Cardiac muscle cell (in vitro differentiated cells and primary cell): ENCODE results near the gene SURF6. TPM values are rescaled to one million over a fixed set of nuclear protein-coding genes. Genes with fewer than 3 reads are reported as not detected.

Experiments
- DNase-seq, 2 donors: peaks; one replicate each; pipeline versions ENCODE4 v3.0.0 to v3.0.0-alpha.2; 2010 to 2017; ENCODE audit warnings: low read depth in 1 of 2, low spot score in 1 of 2
- H3K27ac ChIP-seq: fragments of 200-600 bp; sonication (generic); 2 replicates; pipeline ENCODE4 v1.5.1; 2016
- H3K27me3 ChIP-seq: fragments of 200-600 bp; sonication (generic); 2 replicates; pipeline ENCODE4 v1.6.0; 2016; ENCODE audit warnings: control low read depth
- H3K36me3 ChIP-seq: fragments of 200-600 bp; sonication (generic); 2 replicates; pipeline ENCODE4 v1.5.1; 2016; ENCODE audit warnings: control low read depth
- H3K4me1 ChIP-seq: fragments of 200-600 bp; sonication (generic); 2 replicates; pipeline ENCODE4 v1.8.1; 2017; ENCODE audit warnings: low read depth, mild to moderate bottlenecking, mixed run types
- H3K4me3 ChIP-seq: fragments of 200-600 bp; sonication (generic); 2 replicates; pipeline ENCODE4 v1.5.1; 2016; ENCODE audit warnings: mild to moderate bottlenecking
- H3K9me3 ChIP-seq: fragments of 200-600 bp; sonication (generic); 2 replicates; pipeline ENCODE4 v1.5.1; 2017; ENCODE audit warnings: low read depth, mild to moderate bottlenecking, control low read depth
- polyA plus RNA-seq: library from polyadenylated mRNA; unstranded; fragments of >200 nt; fragmentation: Nextera tagmentation; extraction: Ambion mirVana; gene quantifications from 2 replicates; pipeline ENCODE4 v1.2.1, GENCODE V29; 2016
- total RNA-seq: library from RNA; depleted of rRNA; stranded (reverse); fragments of >200 nt; gene quantifications from 2 replicates; pipeline ENCODE4 v1.2.3, GENCODE V29; 2016
- TF ChIP-seq, protein P1 (sequence below): IDR thresholded peaks from 2 replicates; pipeline ENCODE4 v1.5.1; 2012; ENCODE audit warnings: low read depth, mild to moderate bottlenecking, low read length

The SURF6 gene
- total and polyA plus RNA-seq, 2 experiments from 2014 or later: 26.9 to 33.6 TPM

DNA sequence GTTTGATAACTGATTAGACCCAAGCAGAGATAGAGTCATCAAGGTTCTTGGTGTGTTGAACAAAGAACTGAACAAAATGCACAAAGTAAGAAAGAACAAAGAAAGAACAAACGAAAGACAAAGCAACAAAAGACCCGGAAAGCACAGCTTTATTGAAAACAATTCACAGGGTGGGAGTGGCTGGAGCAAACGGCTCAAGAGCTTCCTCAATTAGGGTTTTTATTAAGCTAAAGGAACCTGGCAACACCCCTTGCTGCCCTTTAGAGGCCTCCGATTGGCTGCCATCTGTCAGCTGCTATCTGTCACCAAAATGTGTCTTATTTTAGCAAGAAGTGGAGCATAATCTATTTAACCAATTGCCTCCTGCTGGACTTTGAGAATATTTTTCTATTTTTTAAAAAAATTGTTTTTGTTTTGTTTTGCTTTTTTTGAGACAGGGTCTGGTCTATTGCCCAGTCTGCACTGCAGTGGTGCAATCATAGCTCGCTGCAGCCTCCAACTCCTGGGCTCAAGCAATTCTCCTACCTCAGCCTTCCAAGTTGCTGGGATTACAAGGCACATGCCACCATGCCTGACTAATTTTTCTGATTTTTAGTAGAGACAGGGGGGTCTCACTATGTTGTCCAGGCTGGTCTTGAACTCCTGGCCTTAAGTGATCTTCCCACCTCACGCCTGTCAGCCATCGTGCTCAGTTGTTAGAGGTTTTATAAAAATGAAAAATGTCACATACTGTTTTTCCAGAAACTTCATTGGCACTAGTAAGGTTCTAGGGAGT is 53.3 kb downstream of the SURF6 start:
- peaks cover 6% of the 10 kb centered on the region for H3K27me3 ChIP-seq
- TF ChIP-seq, protein P1, sequence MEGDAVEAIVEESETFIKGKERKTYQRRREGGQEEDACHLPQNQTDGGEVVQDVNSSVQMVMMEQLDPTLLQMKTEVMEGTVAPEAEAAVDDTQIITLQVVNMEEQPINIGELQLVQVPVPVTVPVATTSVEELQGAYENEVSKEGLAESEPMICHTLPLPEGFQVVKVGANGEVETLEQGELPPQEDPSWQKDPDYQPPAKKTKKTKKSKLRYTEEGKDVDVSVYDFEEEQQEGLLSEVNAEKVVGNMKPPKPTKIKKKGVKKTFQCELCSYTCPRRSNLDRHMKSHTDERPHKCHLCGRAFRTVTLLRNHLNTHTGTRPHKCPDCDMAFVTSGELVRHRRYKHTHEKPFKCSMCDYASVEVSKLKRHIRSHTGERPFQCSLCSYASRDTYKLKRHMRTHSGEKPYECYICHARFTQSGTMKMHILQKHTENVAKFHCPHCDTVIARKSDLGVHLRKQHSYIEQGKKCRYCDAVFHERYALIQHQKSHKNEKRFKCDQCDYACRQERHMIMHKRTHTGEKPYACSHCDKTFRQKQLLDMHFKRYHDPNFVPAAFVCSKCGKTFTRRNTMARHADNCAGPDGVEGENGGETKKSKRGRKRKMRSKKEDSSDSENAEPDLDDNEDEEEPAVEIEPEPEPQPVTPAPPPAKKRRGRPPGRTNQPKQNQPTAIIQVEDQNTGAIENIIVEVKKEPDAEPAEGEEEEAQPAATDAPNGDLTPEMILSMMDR: no peak
- no peaks in the 10 kb centered on the region for H3K36me3 ChIP-seq
- H3K27ac ChIP-seq: no peak overlapping the region
- H3K4me3 ChIP-seq: no peak overlapping the region
- no peaks in the 10 kb centered on the region for H3K4me1 ChIP-seq
- no peak for DNase-seq
- H3K9me3 ChIP-seq: no peaks in the 10 kb centered on the region

DNA sequence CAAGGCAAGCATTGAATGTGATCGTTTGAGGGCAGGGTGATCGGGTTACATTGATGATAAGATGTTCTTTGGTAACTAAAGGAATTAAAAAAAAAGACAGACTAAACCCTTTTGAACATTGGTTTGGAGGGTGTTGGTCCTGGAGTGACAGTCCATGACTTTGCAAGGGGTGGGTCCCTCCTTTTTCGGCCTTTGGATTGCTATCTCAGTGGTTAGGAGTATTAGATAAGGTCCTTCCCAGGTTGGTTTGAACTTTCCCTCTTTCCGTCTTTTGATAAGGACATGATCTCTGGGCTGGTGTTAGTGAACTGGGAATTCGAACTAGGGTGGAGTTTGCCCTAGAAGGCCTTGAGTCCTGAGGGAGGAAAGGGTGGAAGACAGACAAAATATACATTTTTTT is 55.6 kb downstream of the SURF6 start:
- Histone ChIP-seq H3K27me3 (peaks cover 27% of the 10 kb centered on the region), H3K9me3 (no peaks in the 10 kb centered on the region), H3K4me3 (no peak overlapping the region), H3K4me1 (no peaks in the 10 kb centered on the region), H3K27ac (no peak overlapping the region), H3K36me3 (no peaks in the 10 kb centered on the region)
- DNase-seq: no peak
- TF ChIP-seq, protein P1: no peak

Other genes starting within 250 kb of the SURF6 start
- 58.3 and 65.7 TPM in 2 replicates for gene RALGDS, start 214.9 kb downstream of the SURF6 start, total RNA-seq
- gene RALGDS, start 214.9 kb downstream of the SURF6 start, polyA plus RNA-seq: 49.7 and 50.4 TPM in 2 replicates
- 5.6 and 11.9 TPM in 2 replicates for gene GBGT1, start 172.3 kb downstream of the SURF6 start, total RNA-seq
- gene GBGT1, start 172.3 kb downstream of the SURF6 start, polyA plus RNA-seq: 0.87 and 2.8 TPM in 2 replicates
- not detected in 2 replicates for gene OBP2B, start 126.9 kb downstream of the SURF6 start, total RNA-seq
- 0.35 TPM in 1 of 2 replicates, not detected in the other for gene OBP2B, start 126.9 kb downstream of the SURF6 start, polyA plus RNA-seq
- gene ABO, start 61.0 kb downstream of the SURF6 start, total RNA-seq: 0.04 and 0.30 TPM in 2 replicates
- gene ABO, start 61.0 kb downstream of the SURF6 start, polyA plus RNA-seq: 0.12 TPM in 1 of 2 replicates, not detected in the other
- 101 and 125 TPM in 2 replicates for gene MED22, start 11.9 kb upstream of the SURF6 start, total RNA-seq
- 60.6 and 74.9 TPM in 2 replicates for gene MED22, start 11.9 kb upstream of the SURF6 start, polyA plus RNA-seq
- 2,223 and 2,233 TPM in 2 replicates for gene RPL7A, start 12.0 kb upstream of the SURF6 start, total RNA-seq
- gene RPL7A, start 12.0 kb upstream of the SURF6 start, polyA plus RNA-seq: 404 and 480 TPM in 2 replicates
- 32.9 and 38.6 TPM in 2 replicates for gene SURF1, start 20.3 kb upstream of the SURF6 start, total RNA-seq
- gene SURF1, start 20.3 kb upstream of the SURF6 start, polyA plus RNA-seq: 88.2 and 88.3 TPM in 2 replicates
- gene SURF2, start 20.4 kb upstream of the SURF6 start, total RNA-seq: 38.2 and 49.9 TPM in 2 replicates
- 35.1 and 38.3 TPM in 2 replicates for gene SURF2, start 20.4 kb upstream of the SURF6 start, polyA plus RNA-seq
- gene SURF4, start 39.9 kb upstream of the SURF6 start, total RNA-seq: 121 and 191 TPM in 2 replicates
- 129 and 200 TPM in 2 replicates for gene SURF4, start 39.9 kb upstream of the SURF6 start, polyA plus RNA-seq
- 2.0 and 2.2 TPM in 2 replicates for gene STKLD1, start 40.2 kb upstream of the SURF6 start, total RNA-seq
- 5.1 and 7.3 TPM in 2 replicates for gene STKLD1, start 40.2 kb upstream of the SURF6 start, polyA plus RNA-seq
- 35.7 and 50.2 TPM in 2 replicates for gene REXO4, start 81.8 kb upstream of the SURF6 start, total RNA-seq
- gene REXO4, start 81.8 kb upstream of the SURF6 start, polyA plus RNA-seq: 27.1 and 30.1 TPM in 2 replicates
- gene ADAMTS13, start 86.2 kb upstream of the SURF6 start, total RNA-seq: 12.2 and 16.9 TPM in 2 replicates
- 10.1 and 11.2 TPM in 2 replicates for gene ADAMTS13, start 86.2 kb upstream of the SURF6 start, polyA plus RNA-seq
- 61.7 and 73.8 TPM in 2 replicates for gene CACFD1, start 123.8 kb upstream of the SURF6 start, total RNA-seq
- gene CACFD1, start 123.8 kb upstream of the SURF6 start, polyA plus RNA-seq: 56.6 and 64.0 TPM in 2 replicates
- gene SLC2A6, start 142.9 kb upstream of the SURF6 start, total RNA-seq: 2.4 and 8.6 TPM in 2 replicates
- 3.9 and 8.6 TPM in 2 replicates for gene SLC2A6, start 142.9 kb upstream of the SURF6 start, polyA plus RNA-seq
- gene MYMK, start 188.8 kb upstream of the SURF6 start, total RNA-seq: not detected in 2 replicates
- not detected in 2 replicates for gene MYMK, start 188.8 kb upstream of the SURF6 start, polyA plus RNA-seq
- gene ADAMTSL2, start 198.5 kb upstream of the SURF6 start, total RNA-seq: 27.2 and 38.3 TPM in 2 replicates
- gene ADAMTSL2, start 198.5 kb upstream of the SURF6 start, polyA plus RNA-seq: 13.6 and 18.4 TPM in 2 replicates